GM12878 (cell line): Measurements from ENCODE around the gene COL2A1. TPM values are rescaled to one million over a fixed set of nuclear protein-coding genes. Genes with fewer than 3 reads are reported as not detected.

Experiments used
- ATAC-seq: fragments of 200-7000 bp; cut with Tn5 transposase; 3 replicates; pipeline ENCODE4 v1.9.1; 2020; ENCODE audit warnings: mild to moderate bottlenecking, moderate library complexity
- BruUV-seq: library from RNA; stranded (reverse); fragments of 400-500 nt; replicated peaks from 2 replicates; lab custom pipeline; 2021; lab: Mats Ljungman, UMichigan
- CTCF ChIA-PET: fragments of 300-600 bp; sonication (Branson Sonifier 250); formaldehyde crosslinking; extraction: SDS; loops from one replicate; lab custom pipeline; 2021; ENCODE audit warnings: inconsistent platforms; lab: Yijun Ruan, JAX
- POLR2A ChIA-PET: fragments of 350-600 bp; formaldehyde crosslinking; extraction: SDS; loops from one replicate; lab custom pipeline; 2021; ENCODE audit warnings: inconsistent platforms; lab: Charles Lee
- RAD21 ChIA-PET: fragments of 300-600 bp; sonication (Branson Sonifier 250); formaldehyde crosslinking; loops from one replicate; lab custom pipeline; 2023; ENCODE audit warnings: antibody characterized with exemption; ENCODE audit not compliant: unreplicated experiment; lab: Charles Lee
- SMC1A ChIA-PET: fragments of 300-600 bp; sonication (Branson Sonifier 250); formaldehyde crosslinking; loops from one replicate; lab custom pipeline; 2023; ENCODE audit not compliant: unreplicated experiment, uncharacterized antibody; lab: Charles Lee
- DNase-seq: peaks from one replicate; pipeline ENCODE4 v3.0.0-alpha.2; 2011; ENCODE audit warnings: low read depth, low spot score
- FAIRE-seq: peaks from 3 replicates; lab custom pipeline; 2011; peaks lifted over from hg19 to GRCh38; lab: Jason Lieb, UNC
- H2AFZ ChIP-seq: 2 replicates; pipeline ENCODE4 v1.6.0; 2011; ENCODE audit warnings: low read depth, low read length, control low read depth; ENCODE audit not compliant: control insufficient read depth
- H3K27ac ChIP-seq: 2 replicates; pipeline ENCODE4 v1.5.1; 2011; ENCODE audit warnings: control low read depth; ENCODE audit not compliant: control insufficient read depth, insufficient read depth
- H3K27me3 ChIP-seq, 2 experiments: replicated peaks in 1 of 2; 2 replicates each; pipeline versions ENCODE4 v1.6.0 to v1.6.1; 2011; ENCODE audit warnings: low read length in 1 of 2; ENCODE audit not compliant: control insufficient read depth in 2 of 2, insufficient read depth in 2 of 2
- H3K36me3 ChIP-seq, 2 experiments: 2 replicates each; pipeline ENCODE4 v1.5.1; 2011; ENCODE audit warnings: low read length in 1 of 2; ENCODE audit not compliant: control insufficient read depth in 2 of 2, insufficient read depth in 2 of 2
- H3K4me1 ChIP-seq: 2 replicates; pipeline ENCODE4 v1.6.1; 2011; ENCODE audit warnings: mild to moderate bottlenecking, low read length, moderate library complexity, mixed read lengths; ENCODE audit not compliant: control insufficient read depth, insufficient read depth
- H3K4me2 ChIP-seq: 2 replicates; pipeline ENCODE4 v1.6.0; 2011; ENCODE audit warnings: control low read depth; ENCODE audit not compliant: control insufficient read depth, insufficient read depth
- H3K4me3 ChIP-seq: fragments of 200-600 bp; sonication (generic); 2 replicates; pipeline ENCODE4 v1.5.1; 2016
- H3K79me2 ChIP-seq: 2 replicates; pipeline ENCODE4 v1.6.0; 2011; ENCODE audit warnings: low read length; ENCODE audit not compliant: control insufficient read depth, insufficient read depth
- H3K9ac ChIP-seq: 2 replicates; pipeline ENCODE4 v1.8.0; 2011; ENCODE audit warnings: low read length, control low read depth, mixed read lengths; ENCODE audit not compliant: control insufficient read depth, insufficient read depth
- H3K9me3 ChIP-seq: replicated peaks from 3 replicates; pipeline ENCODE4 v1.5.1; 2011; ENCODE audit warnings: mild to moderate bottlenecking, low read length; ENCODE audit not compliant: control insufficient read depth, insufficient read depth
- H4K20me1 ChIP-seq: 2 replicates; pipeline ENCODE4 v1.6.0; 2011; ENCODE audit not compliant: control insufficient read depth, insufficient read depth
- CBFB ChIP-seq: IDR thresholded peaks from 2 replicates; pipeline ENCODE4 v1.6.1; 2016; ENCODE audit warnings: antibody characterized with exemption, low read depth
- GATAD2B ChIP-seq: fragments of 450-650 bp; conservative IDR thresholded peaks from 2 replicates; pipeline ENCODE4 v1.6.1; 2017; ENCODE audit warnings: low read depth, mild to moderate bottlenecking, moderate library complexity
- IKZF2 ChIP-seq, 2 experiments: fragments of 450-650 bp; IDR thresholded peaks; 2 replicates each; pipeline ENCODE4 v1.6.1; 2017; ENCODE audit warnings: mild to moderate bottlenecking in 2 of 2, moderate library complexity in 2 of 2
- IRF4 ChIP-seq: IDR thresholded peaks from 2 replicates; pipeline ENCODE4 v1.6.1; 2011; ENCODE audit warnings: low read depth, low read length
- NBN ChIP-seq: fragments of 450-650 bp; IDR thresholded peaks from 2 replicates; pipeline ENCODE4 v1.6.1; 2016
- NFYB ChIP-seq: IDR thresholded peaks from 2 replicates; pipeline ENCODE4 v1.6.1; 2011; ENCODE audit warnings: low read depth, mild to moderate bottlenecking, low read length, improper control_type of control experiment, moderate library complexity; ENCODE audit not compliant: insufficient read depth
- NKRF ChIP-seq: fragments of 450-650 bp; conservative IDR thresholded peaks from 2 replicates; pipeline ENCODE4 v1.6.1; 2017; ENCODE audit warnings: mild to moderate bottlenecking, moderate library complexity
- PRDM15 ChIP-seq: fragments of 450-650 bp; formaldehyde crosslinking; IDR thresholded peaks from 2 replicates; pipeline ENCODE4 v1.4.0; 2020; ENCODE audit warnings: mild to moderate bottlenecking, moderate library complexity
- RAD21 ChIP-seq: IDR thresholded peaks from 2 replicates; pipeline ENCODE4 v1.6.1; 2011; ENCODE audit warnings: mild to moderate bottlenecking, low read depth, low read length, moderate library complexity; ENCODE audit not compliant: insufficient read depth
- RB1 ChIP-seq: fragments of 450-650 bp; formaldehyde crosslinking; IDR thresholded peaks from 2 replicates; pipeline ENCODE4 v1.6.1; 2017; ENCODE audit warnings: mild to moderate bottlenecking, borderline replicate concordance
- RUNX3 ChIP-seq: IDR thresholded peaks from 2 replicates; pipeline ENCODE4 v1.6.1; 2012; ENCODE audit warnings: low read length, inconsistent platforms
- TCF12 ChIP-seq: IDR thresholded peaks from 2 replicates; pipeline ENCODE4 v1.6.1; 2011; ENCODE audit warnings: low read depth, mild to moderate bottlenecking, low read length
- ZNF207 ChIP-seq: fragments of 450-650 bp; IDR thresholded peaks from 2 replicates; pipeline ENCODE4 v1.6.1; 2014; ENCODE audit warnings: antibody characterized with exemption, mild to moderate bottlenecking, borderline replicate concordance
- WGBS: methylation state at CpG from one replicate; pipeline ENCODE4 v1.1.6; 2016; ENCODE audit warnings: low lambda C conversion rate; ENCODE audit not compliant: insufficient replicate concordance, insufficient coverage; ENCODE audit errors: missing lambda C conversion rate; 5-methylcytosine and 5-hydroxymethylcytosine counted together
- in situ Hi-C: fragments of 300-500 bp; cut with MboI; formaldehyde crosslinking; loops from 9 replicates; pipeline ENCODE4 v1.14.3; 2018; ENCODE audit warnings: mixed read lengths
- intact Hi-C: fragments of 100-400 bp; cut with micrococcal nuclease; formaldehyde crosslinking; loops from one replicate; pipeline ENCODE4 v1.14.2; 2022; ENCODE audit not compliant: unreplicated experiment
- polyA plus RNA-seq, 11 experiments: library from polyadenylated mRNA; depleted of rRNA in 4 of 11; unstranded in 6 of 11; stranded (reverse) in 5 of 11; fragments of >200 nt; fragmentation: Nextera tagmentation in 4 of 11; fragmentation: Illumina TruSeq in 1 of 11; extraction: Ambion mirVana in 4 of 11; extraction: Trizol in 1 of 11; gene quantifications; 1 replicate in 1 of 11; 2 replicates in 10 of 11; pipeline versions ENCODE4 v1.2.1 to v1.2.3, GENCODE V29; 2011 to 2016; ENCODE audit warnings: inconsistent platforms in 2 of 11, missing spikeins in 2 of 11, low read depth in 1 of 11
- total RNA-seq, 4 experiments: library from RNA; depleted of rRNA in 3 of 4; stranded (reverse); fragments of >200 nt in 3 of 4; fragmentation: Illumina TruSeq in 1 of 4; extraction: Trizol in 1 of 4; gene quantifications; 2 replicates each; pipeline versions ENCODE4 v1.2.1 to v1.2.3, GENCODE V29; 2013 to 2021
- TF ChIP-seq, protein P1 (sequence below), 3 experiments: IDR thresholded peaks in 2 of 3; conservative IDR thresholded peaks in 1 of 3; 2 replicates each; pipeline ENCODE4 v1.5.1; 2011; ENCODE audit warnings: low read depth in 3 of 3, low read length in 3 of 3, mild to moderate bottlenecking in 3 of 3, control low read depth in 2 of 3, moderate library complexity in 2 of 3, inconsistent platforms in 1 of 3, mixed read lengths in 1 of 3; ENCODE audit not compliant: control insufficient read depth in 2 of 3, insufficient read depth in 1 of 3; ENCODE audit errors: extremely low read depth in 1 of 3

The COL2A1 gene
- total and polyA plus RNA-seq, 10 of the 15 experiments (the other 5 are each of a cell fraction or from before 2014, with no cell fraction given): 0.06 to 0.67 (median 0.19) TPM; not detected in 1

DNA sequence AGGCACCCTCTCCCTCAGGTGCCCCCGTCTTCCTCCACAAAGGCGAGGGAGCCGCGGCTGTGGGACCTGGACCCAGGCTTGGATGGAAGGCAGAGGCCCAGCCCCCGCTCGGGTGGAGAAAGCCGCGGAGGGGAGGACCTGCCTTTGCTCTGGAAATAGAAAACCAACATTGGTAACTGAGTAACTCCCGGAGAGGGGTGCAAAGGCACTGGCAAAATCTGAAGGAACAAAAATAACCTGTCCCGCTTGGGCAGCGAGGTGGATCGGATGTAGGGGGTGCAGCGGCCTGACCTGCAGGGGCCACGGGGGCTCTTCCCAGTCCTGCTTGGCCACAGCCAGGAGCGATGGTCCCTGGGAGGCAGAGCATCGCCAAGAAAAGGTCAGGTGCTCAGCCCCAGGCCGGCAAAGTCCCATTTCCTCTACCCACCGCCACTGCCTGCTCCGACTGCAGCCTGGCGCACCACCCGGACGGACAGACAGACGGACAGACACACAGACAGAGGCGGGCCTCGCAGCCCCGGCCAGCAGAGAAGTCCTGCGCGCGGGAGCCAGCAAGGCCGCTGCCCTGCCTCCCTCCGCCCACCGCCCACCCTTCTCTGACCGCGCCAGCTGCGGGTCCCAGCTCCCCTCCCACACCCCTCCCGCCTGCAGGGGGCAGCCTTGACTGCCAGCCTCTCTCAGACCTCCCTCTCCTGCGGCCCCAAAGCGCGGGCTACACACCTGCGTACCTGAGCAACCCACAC lies 62.2 kb downstream of the COL2A1 start:
- CTCF ChIA-PET: no interaction called here
- no peak overlapping the region for H3K4me2 ChIP-seq
- no peaks in the 10 kb centered on the region for H4K20me1 ChIP-seq
- 0 out of 2 replicates have a peak, but pooled peaks have one; percentile 16 for TF ChIP-seq RAD21
- TF ChIP-seq RB1: no peak
- TF ChIP-seq RUNX3: no peak
- no peak for TF ChIP-seq TCF12
- no peak for TF ChIP-seq NBN
- TF ChIP-seq IKZF2 (IDR thresholded peaks at IDR 0.05): no peak
- no peak for TF ChIP-seq ZNF207
- no peak for TF ChIP-seq PRDM15 (CRISPR knock-in tag)
- TF ChIP-seq IRF4: no peak
- no peak for TF ChIP-seq NKRF
- TF ChIP-seq CBFB: no peak
- no peak for TF ChIP-seq NFYB
- TF ChIP-seq GATAD2B: no peak
- TF ChIP-seq, protein P1, sequence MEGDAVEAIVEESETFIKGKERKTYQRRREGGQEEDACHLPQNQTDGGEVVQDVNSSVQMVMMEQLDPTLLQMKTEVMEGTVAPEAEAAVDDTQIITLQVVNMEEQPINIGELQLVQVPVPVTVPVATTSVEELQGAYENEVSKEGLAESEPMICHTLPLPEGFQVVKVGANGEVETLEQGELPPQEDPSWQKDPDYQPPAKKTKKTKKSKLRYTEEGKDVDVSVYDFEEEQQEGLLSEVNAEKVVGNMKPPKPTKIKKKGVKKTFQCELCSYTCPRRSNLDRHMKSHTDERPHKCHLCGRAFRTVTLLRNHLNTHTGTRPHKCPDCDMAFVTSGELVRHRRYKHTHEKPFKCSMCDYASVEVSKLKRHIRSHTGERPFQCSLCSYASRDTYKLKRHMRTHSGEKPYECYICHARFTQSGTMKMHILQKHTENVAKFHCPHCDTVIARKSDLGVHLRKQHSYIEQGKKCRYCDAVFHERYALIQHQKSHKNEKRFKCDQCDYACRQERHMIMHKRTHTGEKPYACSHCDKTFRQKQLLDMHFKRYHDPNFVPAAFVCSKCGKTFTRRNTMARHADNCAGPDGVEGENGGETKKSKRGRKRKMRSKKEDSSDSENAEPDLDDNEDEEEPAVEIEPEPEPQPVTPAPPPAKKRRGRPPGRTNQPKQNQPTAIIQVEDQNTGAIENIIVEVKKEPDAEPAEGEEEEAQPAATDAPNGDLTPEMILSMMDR (IDR thresholded peaks at IDR 0.05 in 2 of 3, conservative IDR thresholded peaks at IDR 0.05 in 1 of 3; ENCODE audit: control insufficient read depth in 2 of 3, extremely low read depth in 1 of 3, insufficient read depth in 1 of 3, low read depth in 3 of 3, low read length in 3 of 3): peak; percentile 25 to 52 (median 34); a peak in 5 of 6 replicates
- SMC1A ChIA-PET: no interaction called here
- DNase-seq: no peak
- no peaks in the 10 kb centered on the region for H3K4me1 ChIP-seq
- no peak overlapping the region for H3K4me3 ChIP-seq
- POLR2A ChIA-PET: interaction anchor here (0.7 kb wide), 1 partner anchor 77 kb away, joined by 3 read pairs; no protein-coding TSS in a partner anchor
- H3K36me3 ChIP-seq: no peaks in the 10 kb centered on the region
- FAIRE-seq: no peak
- H3K9ac ChIP-seq: no peak overlapping the region
- 26% methylated on average over 18 of the region's 40 CpGs for WGBS
- in situ Hi-C loops (no loop called here), intact Hi-C loops (no loop called here)
- no peaks in the 10 kb centered on the region for H3K79me2 ChIP-seq
- H3K9me3 ChIP-seq: no peaks in the 10 kb centered on the region
- peak; percentile 65 for ATAC-seq
- H3K27ac ChIP-seq: no peak overlapping the region
- RAD21 ChIA-PET: interaction anchor here (1.0 kb wide), 1 partner anchor 103 kb away, joined by 3 read pairs; no protein-coding TSS in a partner anchor
- no TSS peak for BruUV-seq
- no peak overlapping the region for H2AFZ ChIP-seq
- no peaks in the 10 kb centered on the region; a peak in 2 of 4 replicates for H3K27me3 ChIP-seq
